Stimulated activated naive CD4-positive, alpha-beta T cell (primary cell): ENCODE results near the gene POLR3F.
"Not testable (repeated sequence)": the region's sequence is repeated elsewhere in the genome, so short reads cannot be mapped to it uniquely, and the experiment has no call there.

ENCODE experiments used
- DNase-seq, 6 experiments: peaks; one replicate each; lab custom pipeline; 2025; lab: John Stamatoyannopoulos, UW

Gene POLR3F, protein sequence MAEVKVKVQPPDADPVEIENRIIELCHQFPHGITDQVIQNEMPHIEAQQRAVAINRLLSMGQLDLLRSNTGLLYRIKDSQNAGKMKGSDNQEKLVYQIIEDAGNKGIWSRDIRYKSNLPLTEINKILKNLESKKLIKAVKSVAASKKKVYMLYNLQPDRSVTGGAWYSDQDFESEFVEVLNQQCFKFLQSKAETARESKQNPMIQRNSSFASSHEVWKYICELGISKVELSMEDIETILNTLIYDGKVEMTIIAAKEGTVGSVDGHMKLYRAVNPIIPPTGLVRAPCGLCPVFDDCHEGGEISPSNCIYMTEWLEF

DNA sequence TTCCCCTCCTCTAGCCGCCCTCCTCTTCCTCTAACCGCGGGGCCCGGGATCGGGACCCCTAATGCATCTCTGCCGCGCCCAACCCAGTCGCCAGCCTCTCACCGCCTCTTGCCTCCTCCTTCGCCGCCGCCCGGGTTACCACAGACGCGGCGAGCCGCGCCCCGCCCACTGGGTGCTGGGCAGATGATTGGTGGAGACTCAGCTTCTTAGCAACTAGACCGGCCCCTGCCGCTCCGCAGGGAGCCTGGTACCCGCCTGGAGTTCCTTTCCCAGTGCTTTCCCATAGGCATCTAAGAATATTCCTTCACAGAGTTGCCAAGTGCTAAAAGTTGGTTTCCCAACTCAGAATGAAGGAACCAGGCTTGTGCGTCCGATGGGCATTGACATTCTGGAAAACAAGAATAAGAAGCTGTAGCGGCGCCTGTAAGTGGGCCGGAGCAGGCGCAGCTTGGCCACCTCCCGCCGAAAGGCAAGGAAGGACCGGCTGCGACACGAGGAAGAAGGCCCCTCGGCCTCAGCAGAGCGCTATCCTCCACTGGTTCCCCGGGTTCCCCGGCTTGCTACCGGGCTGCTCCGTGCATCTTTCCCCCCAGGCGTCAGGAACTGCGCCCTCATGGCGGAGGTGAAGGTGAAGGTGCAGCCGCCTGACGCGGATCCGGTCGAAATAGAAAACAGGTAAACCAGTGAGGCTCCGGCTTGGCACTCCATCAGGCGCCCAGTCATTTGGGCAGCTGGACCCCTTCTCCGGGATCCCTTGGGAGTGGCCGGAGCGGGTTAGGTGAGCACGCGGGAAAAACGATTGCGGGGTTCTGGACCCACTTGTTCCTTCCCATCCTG is at the start of gene POLR3F, which contains the start of gene DZANK1:
Gene POLR3F, plus strand, starts transcription at position 497 of the 837 bp plus-strand sequence. Its CDS starts 117 bp downstream, at position 614.
Gene DZANK1, minus strand, starts transcription at position 137 of the 837 bp plus-strand sequence. CDS start 1,672 bp downstream, outside the sequence.
- DNase-seq: peak; percentile 82 to 98 (median 91)

DNA sequence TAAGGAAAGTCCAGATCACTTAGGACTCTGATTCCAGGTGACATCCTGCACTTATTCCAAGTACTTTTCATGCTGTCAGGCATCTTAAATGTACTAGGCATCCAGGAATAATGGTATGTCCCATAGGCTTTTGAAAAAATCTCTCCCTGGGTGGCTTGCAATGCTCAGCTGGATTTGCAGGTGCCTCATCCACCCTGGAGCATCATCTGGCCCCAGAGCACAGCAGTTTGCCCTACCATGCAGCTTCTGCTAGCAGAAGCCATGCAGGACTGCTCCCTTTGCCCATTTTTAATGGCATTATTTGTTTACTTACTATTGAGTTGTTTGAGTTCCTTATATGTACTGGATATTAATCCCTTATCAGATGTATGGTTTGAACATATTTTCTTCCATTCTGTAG is 45.6 kb upstream of the POLR3F start:
- DNase-seq: no peak

DNA sequence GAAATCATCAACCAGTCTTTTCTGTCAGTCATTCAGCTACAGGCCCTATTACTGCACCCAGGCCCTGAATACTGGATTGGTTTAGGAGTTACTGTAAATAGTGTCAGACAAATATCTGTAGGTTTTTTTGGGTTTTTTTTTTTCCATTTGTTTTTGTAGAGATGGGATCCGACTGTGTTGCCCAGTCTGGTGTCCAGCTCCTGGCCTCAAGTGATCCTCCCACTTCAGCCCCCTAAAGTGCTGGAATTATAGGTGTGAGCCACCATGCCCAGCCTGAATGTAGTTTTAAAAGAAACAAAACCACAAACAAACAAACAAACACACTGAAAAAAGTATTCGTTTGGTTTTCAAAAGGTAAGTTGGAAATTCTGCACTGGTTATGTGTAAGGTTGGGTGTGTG is 40.0 kb upstream of the POLR3F start:
- DNase-seq: no peak

DNA sequence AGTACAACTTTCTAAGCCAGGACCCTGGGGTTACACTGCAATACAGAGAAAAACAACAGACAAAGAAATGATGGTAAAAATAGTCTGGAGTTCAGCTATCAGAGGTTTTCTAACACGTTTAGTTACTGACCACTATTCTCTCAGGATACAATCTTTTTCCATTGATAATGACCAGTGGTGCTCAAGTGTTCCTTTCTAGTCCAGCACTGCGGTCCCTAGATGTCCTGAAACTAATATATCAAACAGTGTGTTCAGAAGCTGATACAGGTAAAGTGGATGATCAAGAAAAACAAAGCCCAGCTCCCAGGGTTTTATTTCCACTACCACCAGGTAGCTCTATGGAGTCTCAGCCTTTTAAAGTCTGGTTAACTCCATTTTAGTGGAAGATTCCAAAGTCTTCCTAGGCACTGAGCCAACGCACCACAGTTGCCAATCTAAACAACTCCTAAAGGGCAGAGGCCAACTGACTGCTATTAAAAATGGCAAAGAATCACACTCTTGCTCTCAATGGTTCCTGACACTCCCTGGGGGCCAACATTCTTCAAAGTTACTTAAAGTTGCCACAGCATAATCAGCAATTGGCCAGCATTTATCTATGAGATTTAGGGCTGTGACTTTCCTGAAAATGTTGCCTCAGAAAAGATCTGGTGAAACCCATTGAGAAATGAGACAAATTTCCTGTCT is 38.6 kb upstream of the POLR3F start:
- DNase-seq: no peak

DNA sequence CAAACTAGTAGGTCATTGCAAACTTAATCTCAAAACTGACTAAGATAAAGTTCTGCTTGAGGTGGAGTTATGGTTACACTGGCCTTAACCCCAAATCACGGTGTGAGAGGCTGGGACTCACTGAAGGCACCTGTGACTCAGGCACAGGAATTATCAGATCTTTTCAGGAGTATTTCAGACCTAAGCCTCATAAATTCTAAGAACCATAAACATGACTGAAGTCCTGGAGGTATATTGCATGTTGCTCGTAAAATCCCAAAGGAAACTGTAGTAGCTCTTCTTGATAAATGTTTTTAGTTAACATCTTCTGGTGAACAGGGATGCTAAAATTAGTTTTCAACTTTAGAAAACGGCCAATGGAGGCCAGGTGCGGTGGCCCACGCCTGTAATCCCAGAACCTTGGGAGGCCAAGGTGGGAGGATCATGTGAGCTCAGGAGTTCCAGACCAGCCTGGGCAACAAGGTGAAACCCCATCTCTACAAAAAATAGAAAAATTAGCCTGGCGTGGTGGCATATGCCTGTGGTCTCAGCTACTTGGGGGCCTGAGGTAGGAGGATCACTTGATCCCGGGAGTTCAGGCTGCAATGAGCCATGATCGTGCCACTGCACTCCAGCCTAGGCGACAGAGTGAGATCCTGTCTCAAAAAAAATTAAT is 36.9 kb upstream of the POLR3F start:
- DNase-seq: no peak

DNA sequence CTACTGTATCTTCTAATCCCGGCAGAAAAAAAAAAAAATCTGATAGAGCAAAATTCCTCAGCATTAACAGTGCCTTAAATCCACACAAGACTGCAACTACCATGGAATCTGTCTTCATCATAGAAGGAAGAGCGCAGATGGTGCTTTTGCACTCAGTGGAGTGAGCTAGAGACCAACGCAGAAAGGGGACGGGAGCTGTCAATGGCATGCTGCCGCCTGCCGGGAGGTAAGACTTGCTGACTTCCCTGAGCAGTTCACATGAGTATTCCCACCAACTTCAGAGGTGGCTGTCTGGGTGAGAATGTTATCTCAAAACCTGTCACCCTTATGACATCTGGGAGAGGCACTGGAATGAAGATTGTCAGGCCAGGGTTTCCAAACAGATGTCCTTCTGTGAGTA is 36.0 kb upstream of the POLR3F start:
- DNase-seq: no peak

DNA sequence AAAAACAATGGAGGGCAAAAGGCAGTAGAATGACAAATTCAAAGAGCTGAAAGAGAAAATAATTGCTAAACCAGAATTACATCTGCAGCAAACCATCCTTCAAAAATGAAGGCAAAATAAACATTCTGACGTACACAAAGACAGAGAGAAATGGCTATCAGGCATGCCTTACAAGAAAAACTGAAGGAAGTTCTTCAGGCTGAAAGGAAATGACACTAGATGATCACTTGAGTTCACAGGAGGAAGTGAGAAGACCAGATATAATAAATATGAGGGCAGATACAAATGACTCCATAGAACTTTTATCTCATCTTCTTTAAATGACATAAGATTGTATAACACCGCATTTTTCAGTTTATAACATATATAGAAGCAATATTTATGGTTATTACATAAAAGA is 30.3 kb upstream of the POLR3F start:
- DNase-seq: no peak

DNA sequence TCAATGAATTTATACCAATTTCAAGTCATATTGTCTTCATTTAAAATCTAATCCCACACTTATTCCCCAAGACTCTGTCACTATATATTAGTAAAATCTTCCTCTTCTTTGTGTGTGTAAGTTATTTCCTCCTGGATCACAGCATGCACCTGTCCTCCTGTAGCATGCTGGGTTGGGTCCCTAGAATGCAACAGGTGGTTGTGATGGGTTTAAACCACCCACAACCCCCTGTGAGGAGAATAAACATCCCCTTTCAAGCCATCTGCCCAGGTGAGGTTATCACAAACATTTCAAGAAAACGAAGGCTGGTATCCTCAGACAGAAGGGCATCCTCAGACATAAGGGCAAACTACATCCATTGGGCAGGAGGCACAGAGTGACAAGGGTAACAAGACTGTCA is 26.8 kb upstream of the POLR3F start:
- DNase-seq: no peak

DNA sequence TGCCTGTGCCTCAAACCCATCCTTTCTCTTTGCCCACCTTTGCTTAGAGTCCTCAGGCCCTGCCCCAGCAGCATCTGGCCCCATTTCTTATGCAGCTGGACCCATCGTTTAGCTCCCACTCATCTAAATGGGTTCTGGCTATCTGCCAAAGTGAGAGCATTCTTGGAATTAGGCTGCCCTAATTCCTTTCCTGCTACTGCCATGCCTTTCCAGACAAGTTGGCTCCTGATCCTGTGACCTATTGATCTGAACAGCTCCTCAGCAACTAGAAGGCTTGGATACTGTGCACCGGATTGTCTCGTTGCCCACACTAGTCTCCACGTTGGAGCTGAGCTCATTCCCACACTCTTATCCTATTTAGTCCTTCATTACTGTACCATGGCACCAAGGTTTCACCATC is 23.3 kb upstream of the POLR3F start:
- DNase-seq: no peak

DNA sequence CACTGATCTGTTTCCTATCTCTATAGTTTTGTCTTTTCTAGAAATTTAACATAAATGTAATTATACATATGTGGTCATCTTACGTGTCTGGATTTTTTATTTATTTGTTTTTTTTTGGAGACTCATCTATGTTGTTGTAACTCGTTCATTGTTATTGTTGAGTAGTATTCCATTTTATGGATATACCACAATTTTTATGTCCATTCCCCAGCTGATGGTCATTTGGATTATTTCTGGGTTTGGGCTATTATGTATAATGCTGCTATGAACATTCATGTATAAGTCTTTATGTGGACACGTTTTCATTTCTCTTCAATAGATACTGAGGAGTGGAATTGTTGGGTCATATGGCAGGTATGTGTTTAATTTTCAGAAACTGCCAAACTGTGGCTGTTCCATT is 10.6 kb upstream of the POLR3F start:
- DNase-seq: no peak

DNA sequence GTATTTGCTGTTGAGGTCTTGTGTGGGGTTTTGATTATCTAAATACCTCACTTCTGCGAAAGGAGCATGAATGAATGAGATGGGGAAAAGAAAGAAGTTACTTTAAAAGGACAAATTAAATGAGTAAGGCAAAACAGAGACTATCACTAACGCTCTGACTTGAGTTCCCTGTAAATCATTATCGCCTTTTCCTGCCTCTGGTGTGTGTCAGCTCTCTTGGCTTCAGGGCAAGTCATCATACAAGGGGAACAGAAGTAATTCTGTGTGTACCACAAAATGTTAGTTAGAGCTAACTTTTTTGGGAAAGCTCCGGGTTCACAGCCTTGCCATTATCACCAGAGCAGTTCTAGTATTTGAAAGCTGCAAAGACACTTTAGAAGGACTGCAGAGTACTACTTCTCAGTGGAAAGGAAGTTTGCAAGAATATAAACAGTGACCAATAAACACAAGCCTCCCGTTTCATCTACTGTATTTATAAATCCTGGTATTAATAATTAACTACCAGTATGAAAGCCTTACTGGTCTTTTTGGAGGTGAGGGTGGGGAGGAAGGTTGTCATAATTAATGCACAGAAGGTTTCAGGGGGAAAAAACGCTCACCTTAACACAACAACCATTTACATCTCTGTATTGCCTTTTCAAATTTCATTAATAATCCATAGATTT is 1.5 kb upstream of the POLR3F start:
- DNase-seq: no peak

DNA sequence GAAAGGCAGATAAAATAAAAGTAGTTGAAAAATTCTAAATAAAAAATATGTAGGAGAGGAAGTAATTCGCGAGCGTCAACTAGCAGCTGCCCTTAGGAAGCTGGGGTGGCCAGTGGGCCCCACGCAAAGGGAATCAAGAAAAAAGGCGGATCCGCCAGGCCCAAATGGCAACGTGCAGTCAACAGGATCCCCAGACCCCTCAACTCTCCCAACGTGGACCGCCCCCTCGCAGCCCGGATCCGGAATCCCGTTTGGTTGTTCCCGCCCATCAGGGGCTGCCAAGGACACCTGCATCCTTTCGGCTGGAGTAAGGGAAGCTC is 656 bp upstream of the POLR3F start:
- no peak for DNase-seq

DNA sequence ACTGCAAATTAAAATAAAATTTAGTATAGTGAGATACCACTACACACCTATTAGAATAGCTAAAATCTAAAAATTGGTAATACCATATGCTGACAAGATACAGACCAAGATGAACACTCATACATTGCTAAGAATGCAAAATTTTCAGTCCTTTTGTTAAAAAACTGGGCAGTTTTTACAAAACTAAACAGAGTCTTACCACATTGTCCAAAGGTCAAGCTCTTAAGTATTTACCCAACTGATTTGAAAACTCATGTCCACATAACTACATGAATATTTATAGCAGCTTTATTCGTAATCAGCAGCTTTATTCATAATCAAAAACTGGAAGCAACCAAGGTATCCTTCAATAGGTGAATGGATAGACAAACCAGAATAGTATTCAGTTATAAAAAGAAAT is 10.0 kb downstream of the POLR3F start:
- DNase-seq: no peak

DNA sequence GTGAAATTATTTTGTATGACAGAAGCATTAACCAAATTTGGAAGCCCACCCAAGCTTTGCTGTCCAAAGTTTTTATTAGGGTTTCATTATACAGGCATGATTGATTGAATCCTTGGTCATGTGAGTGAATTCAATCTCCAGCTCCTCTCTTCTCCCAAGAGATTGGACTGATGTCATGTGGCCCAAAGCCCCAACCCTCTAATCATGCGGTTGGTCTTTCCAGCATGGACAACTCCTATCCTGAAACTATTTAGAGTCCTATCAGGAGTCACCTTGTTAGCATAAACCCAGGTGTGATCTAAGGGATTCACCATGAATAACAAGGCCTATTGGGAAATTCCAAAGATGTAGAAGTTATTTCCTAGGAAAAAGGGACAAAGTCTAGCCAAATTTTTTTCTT is 10.6 kb downstream of the POLR3F start:
- DNase-seq: no peak

DNA sequence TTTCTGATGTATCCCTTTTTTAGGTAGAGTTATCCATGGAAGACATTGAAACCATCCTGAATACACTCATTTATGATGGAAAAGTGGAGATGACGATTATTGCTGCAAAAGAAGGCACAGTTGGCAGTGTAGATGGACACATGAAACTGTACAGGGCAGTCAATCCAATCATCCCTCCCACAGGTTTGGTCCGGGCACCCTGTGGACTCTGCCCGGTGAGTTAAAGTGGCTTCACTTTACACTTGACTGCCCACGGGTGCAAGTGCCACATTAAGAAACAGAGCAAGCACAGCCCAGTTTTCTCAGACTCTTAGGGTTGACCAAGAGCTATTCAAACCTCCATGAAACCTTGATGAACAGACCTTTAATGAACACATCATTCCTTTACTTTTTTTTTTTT is 14.4 kb downstream of the POLR3F start:
- DNase-seq: no peak

DNA sequence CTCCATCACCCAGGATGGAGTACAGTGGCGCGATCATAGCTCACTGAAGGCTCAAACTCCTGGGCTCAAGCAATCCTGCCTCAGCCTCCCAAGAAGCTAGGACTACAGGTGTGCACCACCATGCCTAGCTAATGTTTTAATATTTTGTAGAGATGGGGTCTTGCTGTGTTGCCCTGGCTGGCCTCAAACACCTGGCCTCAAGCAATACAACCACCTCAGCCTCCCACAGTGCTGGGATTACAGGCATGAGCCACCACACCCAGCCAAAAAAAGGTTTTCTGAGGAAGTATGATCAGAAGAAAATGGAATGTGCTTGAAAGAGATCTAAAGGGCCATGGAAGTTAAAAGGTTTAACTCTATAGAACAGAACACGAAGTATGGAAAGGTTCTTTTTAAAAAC is 21.1 kb downstream of the POLR3F start:
- DNase-seq: no peak

DNA sequence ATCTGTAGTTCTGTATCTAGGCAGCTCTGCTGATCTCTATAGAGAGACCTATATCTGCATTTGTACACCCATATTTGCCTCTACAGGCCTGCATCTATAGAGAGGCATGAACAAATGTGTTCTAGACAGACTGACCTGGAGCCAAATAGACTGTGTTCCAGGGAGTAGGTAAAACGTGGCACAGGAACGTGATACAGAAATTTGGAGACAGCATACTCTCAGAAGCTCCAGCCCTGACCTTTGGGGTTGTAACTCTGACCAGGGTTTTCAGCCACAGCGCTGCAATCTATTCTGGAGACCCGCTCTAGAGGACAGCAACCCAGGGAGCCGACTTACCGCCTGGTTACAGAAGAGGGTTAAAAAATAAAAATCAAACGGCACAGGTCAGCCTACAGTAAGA is 28.9 kb downstream of the POLR3F start:
- no peak for DNase-seq

DNA sequence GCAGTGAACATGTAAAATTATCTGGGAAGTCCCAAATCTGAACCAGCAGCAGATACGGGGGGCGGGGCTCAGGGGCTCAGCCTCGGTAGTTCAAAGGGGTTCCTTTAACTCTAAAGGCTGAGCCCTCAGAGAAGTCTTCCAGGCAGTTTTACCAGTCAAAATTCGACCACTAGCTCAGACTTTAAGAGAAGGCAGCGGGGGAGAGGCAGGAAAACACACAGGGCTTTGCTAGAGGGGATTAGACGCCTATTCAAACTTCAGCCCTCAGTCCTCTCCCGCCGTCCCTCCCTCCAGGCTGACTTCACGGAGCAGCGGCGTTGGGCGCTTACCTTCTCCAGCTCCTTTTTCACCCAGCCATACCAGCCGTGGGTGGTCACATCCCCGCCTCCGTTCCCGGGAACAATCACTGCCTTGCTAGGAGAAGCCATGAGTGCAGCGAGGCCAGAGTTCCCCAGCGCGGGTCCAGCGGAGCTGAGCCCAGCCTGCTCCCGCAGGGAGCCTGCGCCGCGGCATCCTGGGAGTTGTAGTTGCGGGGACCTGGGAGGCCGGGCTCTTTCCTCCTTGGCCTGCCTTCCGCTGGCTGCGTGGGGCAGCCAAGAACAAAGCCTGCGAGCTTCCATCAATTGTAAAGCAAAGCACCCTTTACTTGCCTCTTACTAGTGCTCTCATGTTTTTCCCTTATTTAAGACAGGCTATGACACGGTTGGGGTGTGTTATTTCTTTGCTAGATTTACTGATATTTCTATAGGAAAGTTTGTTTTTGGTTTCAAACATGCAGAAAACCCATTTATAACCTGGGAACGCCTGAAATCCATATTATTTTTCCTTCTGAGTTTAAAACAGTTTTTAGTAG is 29.8 kb downstream of the POLR3F start, which contains the start of gene RBBP9:
Gene RBBP9, minus strand, starts transcription at position 486 of the 853 bp plus-strand sequence. Its CDS starts 58 bp downstream, at position 428.
- peak; percentile 44 to 69 (median 60) for DNase-seq

DNA sequence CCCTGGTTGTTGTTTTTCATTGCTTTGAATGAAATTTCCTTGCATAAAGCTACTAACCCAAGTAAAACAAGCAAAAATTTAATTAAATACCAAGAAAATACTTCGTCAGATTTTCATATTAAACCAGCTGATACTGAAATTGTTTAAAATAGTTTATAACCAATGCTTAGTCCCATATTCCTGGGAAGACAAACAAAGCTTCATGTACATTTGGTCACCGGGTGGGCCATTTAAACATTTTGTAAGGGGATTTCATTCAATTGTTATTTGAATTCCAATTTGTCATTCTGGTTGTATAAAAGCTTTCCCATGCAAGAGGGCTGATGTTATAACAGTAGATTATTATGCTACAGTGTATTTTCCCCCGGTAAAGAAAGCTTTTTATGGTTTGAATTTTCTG is 30.4 kb downstream of the POLR3F start:
- no peak for DNase-seq

DNA sequence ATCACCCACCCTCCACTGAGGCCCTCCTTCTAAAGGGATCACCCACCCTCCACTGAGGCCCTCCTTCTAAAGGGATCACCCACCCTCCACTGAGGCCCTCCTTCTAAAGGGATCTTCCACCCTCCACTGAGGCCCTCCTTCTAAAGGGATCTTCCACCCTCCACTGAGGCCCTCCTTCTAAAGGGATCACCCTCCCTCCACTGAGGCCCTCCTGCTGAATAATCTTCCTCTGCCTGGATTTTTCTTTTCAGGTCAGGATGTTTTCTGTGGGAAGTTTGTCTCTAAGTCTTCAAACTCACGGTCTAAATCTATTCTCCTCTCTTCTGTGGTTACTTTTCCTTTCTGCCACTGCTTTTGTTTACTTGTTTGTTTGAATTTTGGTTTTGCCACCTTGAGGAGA is 34.5 kb downstream of the POLR3F start:
- DNase-seq: not testable (repeated sequence)
